Natural killer cell (primary cell): ENCODE results near the gene NEK9. TPM values are rescaled to one million over a fixed set of nuclear protein-coding genes. Genes with fewer than 3 reads are reported as not detected.

Experiments
- ATAC-seq, 3 donors: fragments of 150-1000 bp in 2 of 3; fragments of 200-7000 bp in 1 of 3; cut with Tn5 transposase; 1 replicate in 1 of 3; 2 replicates in 2 of 3; pipeline ENCODE4 v1.10.0; 2021; ENCODE audit warnings: mild to moderate bottlenecking in 2 of 3, moderate library complexity in 2 of 3
- DNase-seq, 2 donors: peaks; one replicate each; pipeline versions ENCODE4 v3.0.0 to v3.0.0-alpha.2; 2013 to 2021; ENCODE audit warnings: mixed read lengths in 1 of 2
- H3K27ac ChIP-seq: one replicate; pipeline ENCODE4 v1.5.1; 2013; ENCODE audit warnings: mild to moderate bottlenecking, low read length
- H3K27me3 ChIP-seq: one replicate; pipeline ENCODE4 v1.6.1; 2013; ENCODE audit warnings: low read length; ENCODE audit not compliant: control insufficient read depth, insufficient read depth
- H3K36me3 ChIP-seq: one replicate; pipeline ENCODE4 v1.6.1; 2013; ENCODE audit warnings: low read length; ENCODE audit not compliant: control insufficient read depth, insufficient read depth
- H3K4me1 ChIP-seq: one replicate; pipeline ENCODE4 v1.6.1; 2013; ENCODE audit warnings: low read length; ENCODE audit not compliant: control insufficient read depth, insufficient read depth
- H3K4me3 ChIP-seq: one replicate; pipeline ENCODE4 v1.5.1; 2013; ENCODE audit warnings: low read length
- H3K9me3 ChIP-seq: one replicate; pipeline ENCODE4 v1.6.1; 2013; ENCODE audit warnings: low read length; ENCODE audit not compliant: control insufficient read depth, insufficient read depth
- H3K27ac Mint-ChIP-seq, 2 donors: one replicate each; pipeline ENCODE4 v1.8.0; 2022; ENCODE audit warnings: mild to moderate bottlenecking in 2 of 2, mixed read lengths in 2 of 2, moderate library complexity in 1 of 2
- H3K27me3 Mint-ChIP-seq, 2 donors: one replicate each; pipeline ENCODE4 v1.8.0; 2022; ENCODE audit warnings: low read depth in 2 of 2, mixed read lengths in 2 of 2
- H3K36me3 Mint-ChIP-seq: one replicate; pipeline ENCODE4 v1.8.0; 2022; ENCODE audit warnings: mixed read lengths
- H3K4me1 Mint-ChIP-seq, 2 donors: one replicate each; pipeline ENCODE4 v1.8.0; 2022; ENCODE audit warnings: mixed read lengths in 2 of 2
- H3K4me3 Mint-ChIP-seq: one replicate; pipeline ENCODE4 v1.8.0; 2022; ENCODE audit warnings: mild to moderate bottlenecking, moderate library complexity, mixed read lengths
- H3K9me3 Mint-ChIP-seq, 2 donors: one replicate each; pipeline ENCODE4 v1.8.0; 2022; ENCODE audit warnings: mixed read lengths in 2 of 2
- CTCF ChIP-seq: fragments of 200-600 bp; IDR thresholded peaks from one replicate; pipeline ENCODE4 v1.8.0; 2022; ENCODE audit warnings: antibody characterized with exemption
- WGBS: methylation state at CpG from one replicate; pipeline ENCODE4 v1.1.7; 2013; ENCODE audit warnings: missing lambda C conversion rate; ENCODE audit not compliant: insufficient coverage; 5-methylcytosine and 5-hydroxymethylcytosine counted together
- intact Hi-C: fragments of 100-400 bp; cut with micrococcal nuclease; formaldehyde crosslinking; loops from one replicate; pipeline ENCODE4 v1.14.2; 2022
- total RNA-seq, 4 donors: library from RNA; stranded (reverse); fragments of 120-200 nt in 1 of 4; gene quantifications; one replicate each; pipeline versions ENCODE4 v1.2.3 to v1.2.4, GENCODE V29; 2013 to 2022

NEK9 gene
- total RNA-seq, 3 donors from 2014 or later (not counting 1 experiment from before 2014, with no cell fraction given), result 64.4 to 78.7 (median 74.4) TPM

GRCh38 chr14:75042035-75042434, 84.8 kb downstream of the NEK9 start:
- DNase-seq (no peak), ATAC-seq (no peak)
- Histone ChIP-seq H3K36me3 (peaks cover 12% of the 10 kb centered on the region), H3K4me3 (no peak overlapping the region), H3K4me1 (no peaks in the 10 kb centered on the region), H3K27me3 (no peaks in the 10 kb centered on the region), H3K9me3 (no peaks in the 10 kb centered on the region), H3K27ac (no peak overlapping the region)
- no peaks in the 10 kb centered on the region for H3K36me3 Mint-ChIP-seq
- H3K27ac Mint-ChIP-seq, result no peak overlapping the region
- peaks cover 7 to 22% of the 10 kb centered on the region in 2 donors for H3K4me1 Mint-ChIP-seq
- 84% methylated on average over 6 of the region's 6 CpGs for WGBS
- H3K4me3 Mint-ChIP-seq, result no peak overlapping the region
- H3K9me3 Mint-ChIP-seq, result no peaks in the 10 kb centered on the region
- no peaks in the 10 kb centered on the region for H3K27me3 Mint-ChIP-seq
- no peak for TF ChIP-seq CTCF
- intact Hi-C loops, result no loop called here

GRCh38 chr14:75041613-75042012, 85.2 kb downstream of the NEK9 start:
- WGBS, result 100% methylated on average over 4 of the region's 4 CpGs
- H3K9me3 ChIP-seq, result no peaks in the 10 kb centered on the region
- Mint-ChIP-seq H3K36me3 (no peaks in the 10 kb centered on the region), H3K27ac (no peak overlapping the region), H3K9me3 (no peaks in the 10 kb centered on the region), H3K4me1 (peaks cover 4 to 22% of the 10 kb centered on the region in 2 donors), H3K4me3 (no peak overlapping the region), H3K27me3 (no peaks in the 10 kb centered on the region)
- H3K4me3 ChIP-seq, result no peak overlapping the region
- no peaks in the 10 kb centered on the region for H3K4me1 ChIP-seq
- peaks cover 12% of the 10 kb centered on the region for H3K36me3 ChIP-seq
- intact Hi-C loops, result no loop called here
- H3K27me3 ChIP-seq, result no peaks in the 10 kb centered on the region
- H3K27ac ChIP-seq, result no peak overlapping the region
- ATAC-seq (no peak), DNase-seq (no peak)
- no peak for TF ChIP-seq CTCF

- H3K4me1 ChIP-seq, result no peaks in the 10 kb centered on the region
- DNase-seq (no peak), ATAC-seq (no peak)
- H3K27me3 ChIP-seq, result no peaks in the 10 kb centered on the region
- no peak for TF ChIP-seq CTCF
- Mint-ChIP-seq H3K27me3 (no peaks in the 10 kb centered on the region), H3K27ac (no peak overlapping the region), H3K4me1 (peaks cover 0 to 17% of the 10 kb centered on the region in 2 donors), H3K36me3 (no peaks in the 10 kb centered on the region), H3K9me3 (no peaks in the 10 kb centered on the region), H3K4me3 (no peak overlapping the region)
- intact Hi-C loops, result no loop called here
- H3K27ac ChIP-seq, result no peak overlapping the region
- no peaks in the 10 kb centered on the region for H3K9me3 ChIP-seq
- 100% methylated on average over 2 of the region's 2 CpGs for WGBS
- H3K4me3 ChIP-seq, result no peak overlapping the region
- H3K36me3 ChIP-seq, result peaks cover 12% of the 10 kb centered on the region
These were observed 85.9 kb downstream of the NEK9 start for GRCh38 chr14:75040959-75041358.

GRCh38 chr14:75040507-75040906, 86.3 kb downstream of the NEK9 start:
- intact Hi-C loops, result no loop called here
- WGBS, result no CpG with 5 or more reads among the region's 1 CpG
- no peak overlapping the region for H3K4me3 Mint-ChIP-seq
- H3K4me1 Mint-ChIP-seq, result peaks cover 0 to 12% of the 10 kb centered on the region in 2 donors
- no peak for TF ChIP-seq CTCF
- Histone ChIP-seq H3K4me1 (no peaks in the 10 kb centered on the region), H3K9me3 (no peaks in the 10 kb centered on the region), H3K27ac (no peak overlapping the region), H3K36me3 (peaks cover 12% of the 10 kb centered on the region), H3K4me3 (no peak overlapping the region), H3K27me3 (no peaks in the 10 kb centered on the region)
- H3K36me3 Mint-ChIP-seq, result no peaks in the 10 kb centered on the region
- no peak for DNase-seq
- no peak for ATAC-seq
- H3K27me3 Mint-ChIP-seq, result no peaks in the 10 kb centered on the region
- H3K27ac Mint-ChIP-seq, result no peak overlapping the region
- no peaks in the 10 kb centered on the region for H3K9me3 Mint-ChIP-seq
